H1 (cell line): ENCODE measurements around the gene ALK. TPM values are rescaled to one million over a fixed set of nuclear protein-coding genes. Genes with fewer than 3 reads are reported as not detected.

Experiments
- CTCF ChIA-PET: fragments of 300-600 bp; sonication (Branson Sonifier 250); formaldehyde crosslinking; loops from one replicate; lab custom pipeline; 2021; ENCODE audit not compliant: partially characterized antibody; lab: Charles Lee
- POLR2A ChIA-PET: fragments of 300-600 bp; sonication (Branson Sonifier 250); formaldehyde crosslinking; loops from one replicate; lab custom pipeline; 2021; ENCODE audit warnings: inconsistent platforms; ENCODE audit not compliant: partially characterized antibody; lab: Charles Lee
- DNase-seq, 2 experiments: peaks; one replicate each; pipeline versions ENCODE4 v3.0.0 to v3.0.0-alpha.2; 2010 to 2022; ENCODE audit warnings: low spot score in 2 of 2, low read depth in 1 of 2, mixed read lengths in 1 of 2
- FAIRE-seq: peaks from 2 replicates; lab custom pipeline; 2011; peaks lifted over from hg19 to GRCh38; lab: Jason Lieb, UNC
- H2AFZ ChIP-seq: 2 replicates; pipeline ENCODE4 v1.8.1; 2012; ENCODE audit warnings: low read length, inconsistent platforms
- H2AK5ac ChIP-seq: 2 replicates; pipeline ENCODE4 v1.6.1; 2013; ENCODE audit warnings: low read depth, low read length
- H2BK120ac ChIP-seq: replicated peaks from 2 replicates; pipeline ENCODE3; 2013; ENCODE audit warnings: low read depth, low read length, inconsistent platforms
- H2BK12ac ChIP-seq: 2 replicates; pipeline ENCODE4 v1.6.1; 2013; ENCODE audit warnings: low read depth, low read length
- H2BK15ac ChIP-seq: 2 replicates; pipeline ENCODE4 v1.6.1; 2013; ENCODE audit warnings: low read length
- H2BK20ac ChIP-seq: 2 replicates; pipeline ENCODE4 v1.6.1; 2013; ENCODE audit warnings: low read length
- H2BK5ac ChIP-seq: 2 replicates; pipeline ENCODE4 v1.6.1; 2013; ENCODE audit warnings: low read depth, low read length
- H3K14ac ChIP-seq: 2 replicates; pipeline ENCODE4 v1.6.1; 2013; ENCODE audit warnings: inconsistent platforms; ENCODE audit not compliant: insufficient read length
- H3K18ac ChIP-seq: 2 replicates; pipeline ENCODE4 v1.6.1; 2013; ENCODE audit warnings: low read length; ENCODE audit errors: extremely low read depth
- H3K23ac ChIP-seq: 2 replicates; pipeline ENCODE4 v1.6.1; 2013; ENCODE audit warnings: inconsistent platforms; ENCODE audit not compliant: insufficient read length
- H3K23me2 ChIP-seq: 2 replicates; pipeline ENCODE4 v1.6.1; 2013; ENCODE audit warnings: low read depth, low read length
- H3K27ac ChIP-seq: 2 replicates; pipeline ENCODE4 v1.6.1; 2011; ENCODE audit warnings: low read depth, low read length, inconsistent platforms
- H3K27me3 ChIP-seq, 4 experiments: replicated peaks in 1 of 4; 1 replicate in 1 of 4; 2 replicates in 3 of 4; pipeline versions ENCODE4 v1.6.1 to v1.8.1; 2011 to 2013; ENCODE audit warnings: low read length in 3 of 4, mild to moderate bottlenecking in 3 of 4, inconsistent platforms in 2 of 4, mixed read lengths in 2 of 4, moderate library complexity in 1 of 4; ENCODE audit not compliant: control insufficient read depth in 3 of 4, insufficient read depth in 3 of 4; ENCODE audit errors: extremely low read depth in 1 of 4
- H3K36me3 ChIP-seq, 4 experiments: 2 replicates each; pipeline versions ENCODE4 v1.6.1 to v1.8.1; 2011 to 2013; ENCODE audit warnings: mild to moderate bottlenecking in 4 of 4, low read length in 3 of 4, moderate library complexity in 2 of 4, control low read depth in 1 of 4, inconsistent platforms in 1 of 4; ENCODE audit not compliant: insufficient read depth in 4 of 4, control insufficient read depth in 2 of 4
- H3K4ac ChIP-seq: replicated peaks from 2 replicates; pipeline ENCODE3; 2013; ENCODE audit warnings: low read length, low read depth, mixed read lengths, inconsistent platforms; ENCODE audit not compliant: insufficient read length
- H3K4me1 ChIP-seq, 4 experiments: replicated peaks in 1 of 4; 1 replicate in 1 of 4; 2 replicates in 3 of 4; pipeline versions ENCODE4 v1.6.1 to v1.8.1; 2011 to 2013; ENCODE audit warnings: low read length in 3 of 4, inconsistent platforms in 2 of 4, mixed read lengths in 1 of 4; ENCODE audit not compliant: insufficient read depth in 4 of 4, control insufficient read depth in 3 of 4
- H3K4me2 ChIP-seq, 2 experiments: 2 replicates each; pipeline versions ENCODE4 v1.6.1 to v1.8.1; 2011 to 2013; ENCODE audit warnings: low read depth in 2 of 2, low read length in 2 of 2, control low read depth in 1 of 2, inconsistent platforms in 1 of 2, mild to moderate bottlenecking in 1 of 2; ENCODE audit not compliant: insufficient read depth in 1 of 2
- H3K4me3 ChIP-seq, 4 experiments: fragments of 200-600, 300-600 bp in 1 of 4; sonication (generic), shearing (Covaris generic), sonication (Bioruptor Twin) in 1 of 4; 2 replicates each; pipeline versions ENCODE4 v1.5.1 to v1.8.1; 2011 to 2016; ENCODE audit warnings: low read length in 4 of 4, low read depth in 3 of 4, control low read depth in 2 of 4, inconsistent platforms in 2 of 4, mild to moderate bottlenecking in 2 of 4, mixed read lengths in 1 of 4, moderate library complexity in 1 of 4; ENCODE audit not compliant: insufficient read depth in 2 of 4; ENCODE audit errors: extremely low read depth in 1 of 4
- H3K56ac ChIP-seq: replicated peaks from 2 replicates; pipeline ENCODE3; 2013; ENCODE audit warnings: low read depth, mild to moderate bottlenecking, mixed read lengths, low read length, inconsistent platforms; ENCODE audit not compliant: insufficient read length
- H3K79me1 ChIP-seq: 2 replicates; pipeline ENCODE4 v1.6.1; 2013; ENCODE audit warnings: low read depth, low read length, control low read depth
- H3K79me2 ChIP-seq, 2 experiments: 2 replicates each; pipeline versions ENCODE4 v1.6.1 to v1.8.1; 2012 to 2013; ENCODE audit warnings: low read length in 2 of 2, mild to moderate bottlenecking in 2 of 2, inconsistent platforms in 1 of 2; ENCODE audit not compliant: insufficient read depth in 2 of 2, control insufficient read depth in 1 of 2
- H3K9ac ChIP-seq, 4 experiments: replicated peaks in 1 of 4; 1 replicate in 1 of 4; 2 replicates in 3 of 4; pipeline versions ENCODE4 v1.6.1 to v1.8.1; 2011 to 2013; ENCODE audit warnings: low read depth in 3 of 4, low read length in 3 of 4, control low read depth in 2 of 4, mild to moderate bottlenecking in 2 of 4, moderate library complexity in 2 of 4, inconsistent platforms in 1 of 4; ENCODE audit errors: extremely low read depth in 1 of 4
- H3K9me3 ChIP-seq, 2 experiments: 2 replicates each; pipeline versions ENCODE4 v1.6.1 to v1.8.1; 2012 to 2013; ENCODE audit warnings: mild to moderate bottlenecking in 2 of 2, moderate library complexity in 2 of 2, control low read depth in 1 of 2, inconsistent platforms in 1 of 2, low read depth in 1 of 2, low read length in 1 of 2, mixed read lengths in 1 of 2; ENCODE audit not compliant: insufficient read depth in 2 of 2
- H4K20me1 ChIP-seq, 2 experiments: replicated peaks in 1 of 2; 2 replicates each; pipeline versions ENCODE3 to v1.8.1; 2011 to 2013; ENCODE audit warnings: inconsistent platforms in 2 of 2, low read length in 2 of 2, mild to moderate bottlenecking in 1 of 2; ENCODE audit not compliant: insufficient read depth in 2 of 2, control insufficient read depth in 1 of 2
- H4K5ac ChIP-seq: 2 replicates; pipeline ENCODE4 v1.6.1; 2013; ENCODE audit warnings: low read length, low read depth, mixed read lengths, inconsistent platforms; ENCODE audit not compliant: insufficient read length
- H4K8ac ChIP-seq: 2 replicates; pipeline ENCODE4 v1.8.0; 2013; ENCODE audit warnings: mild to moderate bottlenecking, moderate library complexity, low read length, inconsistent platforms; ENCODE audit not compliant: insufficient read depth; ENCODE audit errors: extremely low read depth
- H4K91ac ChIP-seq: replicated peaks from 2 replicates; pipeline ENCODE3; 2013; ENCODE audit warnings: low read length, mixed read lengths, inconsistent platforms; ENCODE audit not compliant: insufficient read length
- ASH2L ChIP-seq: fragments of 200-600, 300-600 bp; sonication (generic); IDR thresholded peaks from one replicate; pipeline ENCODE4 v1.7.1; 2017; ENCODE audit warnings: low read length
- BRCA1 ChIP-seq: IDR thresholded peaks from 2 replicates; pipeline ENCODE4 v1.6.1; 2012; ENCODE audit warnings: low read depth, low read length, improper control_type of control experiment
- CHD2 ChIP-seq: IDR thresholded peaks from 2 replicates; pipeline ENCODE4 v1.6.1; 2012; ENCODE audit warnings: low read length, improper control_type of control experiment
- NANOG ChIP-seq: IDR thresholded peaks from 2 replicates; pipeline ENCODE4 v1.6.1; 2011; ENCODE audit warnings: low read length, low read depth, mild to moderate bottlenecking, inconsistent platforms; ENCODE audit not compliant: insufficient read depth, poor library complexity, severe bottlenecking
- POLR2AphosphoS5 ChIP-seq: IDR thresholded peaks from 2 replicates; pipeline ENCODE4 v1.6.1; 2011; ENCODE audit warnings: low read depth, low read length
- RAD21 ChIP-seq, 2 experiments: IDR thresholded peaks in 1 of 2; conservative IDR thresholded peaks in 1 of 2; 2 replicates each; pipeline ENCODE4 v1.6.1; 2011; ENCODE audit warnings: low read depth in 2 of 2, low read length in 2 of 2, improper control_type of control experiment in 1 of 2, inconsistent platforms in 1 of 2, mild to moderate bottlenecking in 1 of 2, moderate library complexity in 1 of 2
- SIN3A ChIP-seq, 2 experiments: IDR thresholded peaks in 1 of 2; conservative IDR thresholded peaks in 1 of 2; 2 replicates each; pipeline ENCODE4 v1.6.1; 2011 to 2012; ENCODE audit warnings: low read length in 2 of 2, improper control_type of control experiment in 1 of 2, low read depth in 1 of 2, mild to moderate bottlenecking in 1 of 2
- SP2 ChIP-seq: IDR thresholded peaks from 2 replicates; pipeline ENCODE4 v1.6.1; 2012; ENCODE audit warnings: mild to moderate bottlenecking, low read length, inconsistent platforms
- TBP ChIP-seq: IDR thresholded peaks from 2 replicates; pipeline ENCODE4 v1.6.1; 2011; ENCODE audit warnings: low read depth, low read length, improper control_type of control experiment
- TEAD4 ChIP-seq: IDR thresholded peaks from 2 replicates; pipeline ENCODE4 v1.6.1; 2012; ENCODE audit warnings: low read depth, low read length, inconsistent platforms, mixed read lengths
- WGBS, 2 experiments: shearing (Covaris generic) in 1 of 2; methylation state at CpG; one replicate each; pipeline versions ENCODE4 v1.1.6 to v1.1.7; 2013 to 2015; ENCODE audit warnings: low lambda C conversion rate in 2 of 2, mixed read lengths in 2 of 2, inconsistent platforms in 1 of 2, low coverage in 1 of 2, missing lambda C conversion rate in 1 of 2; ENCODE audit not compliant: insufficient replicate concordance in 2 of 2, insufficient coverage in 1 of 2, insufficient read length in 1 of 2; ENCODE audit errors: extremely low coverage in 1 of 2, missing lambda C conversion rate in 1 of 2; 5-methylcytosine and 5-hydroxymethylcytosine counted together
- polyA plus RNA-seq, 7 experiments: library from polyadenylated mRNA; depleted of rRNA in 3 of 7; stranded (reverse) in 5 of 7; unstranded in 2 of 7; fragments of >200 nt in 5 of 7; fragments of 200-250 nt in 2 of 7; gene quantifications; 1 replicate in 5 of 7; 2 replicates in 1 of 7; 4 replicates in 1 of 7; pipeline versions ENCODE4 v1.2.1 to v1.2.3, GENCODE V29; 2011 to 2013; ENCODE audit warnings: missing spikeins in 2 of 7, mixed read lengths in 2 of 7
- total RNA-seq: library from RNA; stranded (reverse); fragmentation: NEBNext Ultra II Directional; extraction: Animal tissue kit (Norgen Biotek cat#: 25700); gene quantifications from 2 replicates; pipeline ENCODE4 v1.2.1, GENCODE V29; 2021
- TF ChIP-seq, protein P1 (sequence below): IDR thresholded peaks from 2 replicates; pipeline ENCODE4 v1.6.1; 2012; ENCODE audit warnings: inconsistent platforms

ALK gene
- total and polyA plus RNA-seq, 2 of the 8 experiments (the other 6 are each of a cell fraction or from before 2014, with no cell fraction given) = 0.02 to 0.09 TPM

DNA sequence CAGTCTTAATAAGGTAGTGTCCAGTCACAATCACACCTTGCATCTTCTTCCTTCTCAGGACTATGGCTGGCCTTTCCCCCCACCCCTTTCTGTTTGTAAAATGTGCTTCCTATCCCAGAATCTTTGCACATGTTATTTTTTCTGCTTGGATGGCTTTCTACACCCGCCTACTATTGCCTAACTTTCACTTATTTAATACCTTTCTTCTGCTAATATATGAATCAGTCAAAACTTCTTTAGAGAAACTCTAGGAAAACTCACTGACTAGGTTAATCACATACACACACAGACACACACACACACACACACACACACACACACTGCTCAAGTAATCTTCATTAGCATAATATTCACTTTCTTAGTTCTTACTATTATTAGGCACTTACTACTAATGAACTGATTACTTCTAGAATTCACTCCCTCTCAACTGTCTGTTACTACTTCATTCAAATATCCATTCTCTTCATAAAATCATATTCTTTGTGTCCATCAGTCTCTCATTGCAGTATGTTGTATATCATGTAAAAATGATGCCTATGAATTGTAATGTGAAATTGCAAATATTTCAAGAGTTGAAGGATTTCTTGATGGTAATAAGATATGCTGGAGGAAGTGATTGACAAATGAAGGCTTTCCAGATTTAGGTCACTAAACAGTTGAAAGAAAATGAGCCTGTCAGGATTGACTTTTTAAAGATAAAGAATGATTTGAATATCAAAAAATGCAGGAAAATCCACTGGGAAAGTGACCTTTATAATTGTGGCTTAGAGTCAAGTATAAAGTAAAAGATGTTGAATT lies 754.9 kb downstream of the ALK start:
- Histone ChIP-seq H4K20me1 (no peaks in the 10 kb centered on the region), H2BK5ac (no peak overlapping the region), H3K36me3 (no peaks in the 10 kb centered on the region), H3K4me1 (peaks cover 0 to 3% (median 1%) of the 10 kb centered on the region in 4 experiments; a peak in 2 of 7 replicates), H4K5ac (no peak overlapping the region), H3K14ac (no peak overlapping the region), H3K4ac (no peak overlapping the region), H3K9ac (no peak overlapping the region), H3K18ac (no peak overlapping the region), H4K91ac (no peak overlapping the region), H3K27ac (no peak overlapping the region), H3K23me2 (no peaks in the 10 kb centered on the region), H3K27me3 (no peaks in the 10 kb centered on the region), H2BK15ac (no peak overlapping the region), H3K79me2 (no peaks in the 10 kb centered on the region), H3K23ac (no peak overlapping the region), H2AFZ (no peak overlapping the region), H2BK120ac (no peak overlapping the region), H3K56ac (no peak overlapping the region), H3K4me2 (no peak overlapping the region), H2BK20ac (no peak overlapping the region), H4K8ac (no peak overlapping the region), H2BK12ac (no peak overlapping the region), H3K4me3 (no peak overlapping the region), H3K9me3 (no peaks in the 10 kb centered on the region), H3K79me1 (no peaks in the 10 kb centered on the region), H2AK5ac (no peak overlapping the region)
- TF ChIP-seq POLR2AphosphoS5 (no peak), SIN3A (conservative IDR thresholded peaks at IDR 0.05 in 1 of 2, IDR thresholded peaks at IDR 0.05 in 1 of 2; ENCODE audit: low read depth in 1 of 2, low read length in 2 of 2) (no peak), CHD2 (no peak), TBP (no peak), TEAD4 (no peak), BRCA1 (no peak), SP2 (no peak), NANOG (no peak), ASH2L (no peak), RAD21 (IDR thresholded peaks at IDR 0.05 in 1 of 2, conservative IDR thresholded peaks at IDR 0.05 in 1 of 2; ENCODE audit: low read depth in 2 of 2, low read length in 2 of 2) (no peak)
- TF ChIP-seq, protein P1, sequence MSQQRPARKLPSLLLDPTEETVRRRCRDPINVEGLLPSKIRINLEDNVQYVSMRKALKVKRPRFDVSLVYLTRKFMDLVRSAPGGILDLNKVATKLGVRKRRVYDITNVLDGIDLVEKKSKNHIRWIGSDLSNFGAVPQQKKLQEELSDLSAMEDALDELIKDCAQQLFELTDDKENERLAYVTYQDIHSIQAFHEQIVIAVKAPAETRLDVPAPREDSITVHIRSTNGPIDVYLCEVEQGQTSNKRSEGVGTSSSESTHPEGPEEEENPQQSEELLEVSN = no peak
- WGBS, 2 experiments = 83% methylated on average over 1 of the region's 1 CpG; no CpG with 5 or more reads in 1 of the 2 experiments
- DNase-seq (no peak), FAIRE-seq (no peak)
- CTCF ChIA-PET = no interaction called here
- POLR2A ChIA-PET = no interaction called here
